Tibial nerve (tissue), 4 donors: ENCODE measurements around the gene SH3RF3.

Experiments used
- CTCF ChIP-seq, 5 experiments: fragments of 200-600 bp in 3 of 5; fragments of 450-650 bp in 2 of 5; sonication (generic) in 3 of 5; IDR thresholded peaks; one replicate each; pipeline ENCODE4 v1.5.1; 2016 to 2019; ENCODE audit warnings: antibody characterized with exemption in 5 of 5, mild to moderate bottlenecking in 3 of 5, moderate library complexity in 2 of 5
- EP300 ChIP-seq, 2 donors: sonication (generic); formaldehyde crosslinking; IDR thresholded peaks; one replicate each; pipeline ENCODE4 v1.6.1; 2017; ENCODE audit warnings: antibody characterized with exemption in 2 of 2, mild to moderate bottlenecking in 1 of 2
- POLR2A ChIP-seq, 2 donors: fragments of 450-650 bp; IDR thresholded peaks; one replicate each; pipeline ENCODE4 v1.6.1; 2017; ENCODE audit warnings: antibody characterized with exemption in 2 of 2, mild to moderate bottlenecking in 2 of 2, moderate library complexity in 2 of 2

GRCh38 chr2:109421642-109422041 lies 292.6 kb downstream of the SH3RF3 start:
- TF ChIP-seq CTCF (IDR thresholded peaks at IDR 0.05) (no peak), POLR2A (IDR thresholded peaks at IDR 0.05) (no peak), EP300 (IDR thresholded peaks at IDR 0.05) (no peak)
